H1 (cell line): Measurements from ENCODE around the gene HPD. TPM values are rescaled to one million over a fixed set of nuclear protein-coding genes. Genes with fewer than 3 reads are reported as not detected.

Experiments used
- CTCF ChIA-PET: fragments of 300-600 bp; sonication (Branson Sonifier 250); formaldehyde crosslinking; loops from one replicate; lab custom pipeline; 2021; ENCODE audit not compliant: partially characterized antibody; lab: Charles Lee
- POLR2A ChIA-PET: fragments of 300-600 bp; sonication (Branson Sonifier 250); formaldehyde crosslinking; loops from one replicate; lab custom pipeline; 2021; ENCODE audit warnings: inconsistent platforms; ENCODE audit not compliant: partially characterized antibody; lab: Charles Lee
- DNase-seq, 2 experiments: peaks; one replicate each; pipeline versions ENCODE4 v3.0.0 to v3.0.0-alpha.2; 2010 to 2022; ENCODE audit warnings: low spot score in 2 of 2, low read depth in 1 of 2, mixed read lengths in 1 of 2
- FAIRE-seq: peaks from 2 replicates; lab custom pipeline; 2011; peaks lifted over from hg19 to GRCh38; lab: Jason Lieb, UNC
- H2AFZ ChIP-seq: 2 replicates; pipeline ENCODE4 v1.8.1; 2012; ENCODE audit warnings: low read length, inconsistent platforms
- H2AK5ac ChIP-seq: 2 replicates; pipeline ENCODE4 v1.6.1; 2013; ENCODE audit warnings: low read depth, low read length
- H2BK120ac ChIP-seq: replicated peaks from 2 replicates; pipeline ENCODE3; 2013; ENCODE audit warnings: low read depth, low read length, inconsistent platforms
- H2BK12ac ChIP-seq: 2 replicates; pipeline ENCODE4 v1.6.1; 2013; ENCODE audit warnings: low read depth, low read length
- H2BK15ac ChIP-seq: 2 replicates; pipeline ENCODE4 v1.6.1; 2013; ENCODE audit warnings: low read length
- H2BK20ac ChIP-seq: 2 replicates; pipeline ENCODE4 v1.6.1; 2013; ENCODE audit warnings: low read length
- H2BK5ac ChIP-seq: 2 replicates; pipeline ENCODE4 v1.6.1; 2013; ENCODE audit warnings: low read depth, low read length
- H3K14ac ChIP-seq: 2 replicates; pipeline ENCODE4 v1.6.1; 2013; ENCODE audit warnings: inconsistent platforms; ENCODE audit not compliant: insufficient read length
- H3K18ac ChIP-seq: 2 replicates; pipeline ENCODE4 v1.6.1; 2013; ENCODE audit warnings: low read length; ENCODE audit errors: extremely low read depth
- H3K23ac ChIP-seq: 2 replicates; pipeline ENCODE4 v1.6.1; 2013; ENCODE audit warnings: inconsistent platforms; ENCODE audit not compliant: insufficient read length
- H3K23me2 ChIP-seq: 2 replicates; pipeline ENCODE4 v1.6.1; 2013; ENCODE audit warnings: low read depth, low read length
- H3K27ac ChIP-seq: 2 replicates; pipeline ENCODE4 v1.6.1; 2011; ENCODE audit warnings: low read depth, low read length, inconsistent platforms
- H3K27me3 ChIP-seq, 4 experiments: replicated peaks in 1 of 4; 1 replicate in 1 of 4; 2 replicates in 3 of 4; pipeline versions ENCODE4 v1.6.1 to v1.8.1; 2011 to 2013; ENCODE audit warnings: low read length in 3 of 4, mild to moderate bottlenecking in 3 of 4, inconsistent platforms in 2 of 4, mixed read lengths in 2 of 4, moderate library complexity in 1 of 4; ENCODE audit not compliant: control insufficient read depth in 3 of 4, insufficient read depth in 3 of 4; ENCODE audit errors: extremely low read depth in 1 of 4
- H3K36me3 ChIP-seq, 4 experiments: 2 replicates each; pipeline versions ENCODE4 v1.6.1 to v1.8.1; 2011 to 2013; ENCODE audit warnings: mild to moderate bottlenecking in 4 of 4, low read length in 3 of 4, moderate library complexity in 2 of 4, control low read depth in 1 of 4, inconsistent platforms in 1 of 4; ENCODE audit not compliant: insufficient read depth in 4 of 4, control insufficient read depth in 2 of 4
- H3K4ac ChIP-seq: replicated peaks from 2 replicates; pipeline ENCODE3; 2013; ENCODE audit warnings: low read length, low read depth, mixed read lengths, inconsistent platforms; ENCODE audit not compliant: insufficient read length
- H3K4me1 ChIP-seq, 4 experiments: replicated peaks in 1 of 4; 1 replicate in 1 of 4; 2 replicates in 3 of 4; pipeline versions ENCODE4 v1.6.1 to v1.8.1; 2011 to 2013; ENCODE audit warnings: low read length in 3 of 4, inconsistent platforms in 2 of 4, mixed read lengths in 1 of 4; ENCODE audit not compliant: insufficient read depth in 4 of 4, control insufficient read depth in 3 of 4
- H3K4me2 ChIP-seq, 2 experiments: 2 replicates each; pipeline versions ENCODE4 v1.6.1 to v1.8.1; 2011 to 2013; ENCODE audit warnings: low read depth in 2 of 2, low read length in 2 of 2, control low read depth in 1 of 2, inconsistent platforms in 1 of 2, mild to moderate bottlenecking in 1 of 2; ENCODE audit not compliant: insufficient read depth in 1 of 2
- H3K4me3 ChIP-seq, 4 experiments: fragments of 200-600, 300-600 bp in 1 of 4; sonication (generic), shearing (Covaris generic), sonication (Bioruptor Twin) in 1 of 4; 2 replicates each; pipeline versions ENCODE4 v1.5.1 to v1.8.1; 2011 to 2016; ENCODE audit warnings: low read length in 4 of 4, low read depth in 3 of 4, control low read depth in 2 of 4, inconsistent platforms in 2 of 4, mild to moderate bottlenecking in 2 of 4, mixed read lengths in 1 of 4, moderate library complexity in 1 of 4; ENCODE audit not compliant: insufficient read depth in 2 of 4; ENCODE audit errors: extremely low read depth in 1 of 4
- H3K56ac ChIP-seq: replicated peaks from 2 replicates; pipeline ENCODE3; 2013; ENCODE audit warnings: low read depth, mild to moderate bottlenecking, mixed read lengths, low read length, inconsistent platforms; ENCODE audit not compliant: insufficient read length
- H3K79me1 ChIP-seq: 2 replicates; pipeline ENCODE4 v1.6.1; 2013; ENCODE audit warnings: low read depth, low read length, control low read depth
- H3K79me2 ChIP-seq, 2 experiments: 2 replicates each; pipeline versions ENCODE4 v1.6.1 to v1.8.1; 2012 to 2013; ENCODE audit warnings: low read length in 2 of 2, mild to moderate bottlenecking in 2 of 2, inconsistent platforms in 1 of 2; ENCODE audit not compliant: insufficient read depth in 2 of 2, control insufficient read depth in 1 of 2
- H3K9ac ChIP-seq, 4 experiments: replicated peaks in 1 of 4; 1 replicate in 1 of 4; 2 replicates in 3 of 4; pipeline versions ENCODE4 v1.6.1 to v1.8.1; 2011 to 2013; ENCODE audit warnings: low read depth in 3 of 4, low read length in 3 of 4, control low read depth in 2 of 4, mild to moderate bottlenecking in 2 of 4, moderate library complexity in 2 of 4, inconsistent platforms in 1 of 4; ENCODE audit errors: extremely low read depth in 1 of 4
- H3K9me3 ChIP-seq, 2 experiments: 2 replicates each; pipeline versions ENCODE4 v1.6.1 to v1.8.1; 2012 to 2013; ENCODE audit warnings: mild to moderate bottlenecking in 2 of 2, moderate library complexity in 2 of 2, control low read depth in 1 of 2, inconsistent platforms in 1 of 2, low read depth in 1 of 2, low read length in 1 of 2, mixed read lengths in 1 of 2; ENCODE audit not compliant: insufficient read depth in 2 of 2
- H4K20me1 ChIP-seq, 2 experiments: replicated peaks in 1 of 2; 2 replicates each; pipeline versions ENCODE3 to v1.8.1; 2011 to 2013; ENCODE audit warnings: inconsistent platforms in 2 of 2, low read length in 2 of 2, mild to moderate bottlenecking in 1 of 2; ENCODE audit not compliant: insufficient read depth in 2 of 2, control insufficient read depth in 1 of 2
- H4K5ac ChIP-seq: 2 replicates; pipeline ENCODE4 v1.6.1; 2013; ENCODE audit warnings: low read length, low read depth, mixed read lengths, inconsistent platforms; ENCODE audit not compliant: insufficient read length
- H4K8ac ChIP-seq: 2 replicates; pipeline ENCODE4 v1.8.0; 2013; ENCODE audit warnings: mild to moderate bottlenecking, moderate library complexity, low read length, inconsistent platforms; ENCODE audit not compliant: insufficient read depth; ENCODE audit errors: extremely low read depth
- H4K91ac ChIP-seq: replicated peaks from 2 replicates; pipeline ENCODE3; 2013; ENCODE audit warnings: low read length, mixed read lengths, inconsistent platforms; ENCODE audit not compliant: insufficient read length
- BRCA1 ChIP-seq: IDR thresholded peaks from 2 replicates; pipeline ENCODE4 v1.6.1; 2012; ENCODE audit warnings: low read depth, low read length, improper control_type of control experiment
- CEBPB ChIP-seq: IDR thresholded peaks from 2 replicates; pipeline ENCODE4 v1.6.1; 2012; ENCODE audit warnings: low read depth, low read length
- CHD2 ChIP-seq: IDR thresholded peaks from 2 replicates; pipeline ENCODE4 v1.6.1; 2012; ENCODE audit warnings: low read length, improper control_type of control experiment
- EGR1 ChIP-seq: IDR thresholded peaks from 2 replicates; pipeline ENCODE4 v1.6.1; 2011; ENCODE audit warnings: low read depth, low read length, borderline replicate concordance
- POLR2A ChIP-seq, 2 experiments: IDR thresholded peaks; 1 replicate in 1 of 2; 2 replicates in 1 of 2; pipeline ENCODE4 v1.6.1; 2011; ENCODE audit warnings: low read depth in 2 of 2, low read length in 2 of 2, mild to moderate bottlenecking in 2 of 2; ENCODE audit errors: control extremely low read depth in 1 of 2
- RBBP5 ChIP-seq: IDR thresholded peaks from 2 replicates; pipeline ENCODE4 v1.7.1; 2012; ENCODE audit warnings: low read depth, mild to moderate bottlenecking, inconsistent platforms, low read length, moderate library complexity, borderline replicate concordance
- SIRT6 ChIP-seq: IDR thresholded peaks from one replicate; pipeline ENCODE4 v1.7.1; 2012; ENCODE audit warnings: low read length, inconsistent platforms
- TBP ChIP-seq: IDR thresholded peaks from 2 replicates; pipeline ENCODE4 v1.6.1; 2011; ENCODE audit warnings: low read depth, low read length, improper control_type of control experiment
- WGBS, 2 experiments: shearing (Covaris generic) in 1 of 2; methylation state at CpG; one replicate each; pipeline versions ENCODE4 v1.1.6 to v1.1.7; 2013 to 2015; ENCODE audit warnings: low lambda C conversion rate in 2 of 2, mixed read lengths in 2 of 2, inconsistent platforms in 1 of 2, low coverage in 1 of 2, missing lambda C conversion rate in 1 of 2; ENCODE audit not compliant: insufficient replicate concordance in 2 of 2, insufficient coverage in 1 of 2, insufficient read length in 1 of 2; ENCODE audit errors: extremely low coverage in 1 of 2, missing lambda C conversion rate in 1 of 2; 5-methylcytosine and 5-hydroxymethylcytosine counted together
- polyA plus RNA-seq, 7 experiments: library from polyadenylated mRNA; depleted of rRNA in 3 of 7; stranded (reverse) in 5 of 7; unstranded in 2 of 7; fragments of >200 nt in 5 of 7; fragments of 200-250 nt in 2 of 7; gene quantifications; 1 replicate in 5 of 7; 2 replicates in 1 of 7; 4 replicates in 1 of 7; pipeline versions ENCODE4 v1.2.1 to v1.2.3, GENCODE V29; 2011 to 2013; ENCODE audit warnings: missing spikeins in 2 of 7, mixed read lengths in 2 of 7
- total RNA-seq: library from RNA; stranded (reverse); fragmentation: NEBNext Ultra II Directional; extraction: Animal tissue kit (Norgen Biotek cat#: 25700); gene quantifications from 2 replicates; pipeline ENCODE4 v1.2.1, GENCODE V29; 2021

The HPD gene
- total and polyA plus RNA-seq, 2 of the 8 experiments (the other 6 are each of a cell fraction or from before 2014, with no cell fraction given): 0.48 to 0.56 TPM

GRCh38 chr12:121831571-121832245 lies 27.0 kb downstream of the HPD start:
- no peak overlapping the region for H3K4me3 ChIP-seq
- H3K23ac ChIP-seq: no peak overlapping the region
- no peak overlapping the region for H3K4ac ChIP-seq
- H4K91ac ChIP-seq: no peak overlapping the region
- H3K18ac ChIP-seq: no peak overlapping the region
- no peak overlapping the region for H4K5ac ChIP-seq
- FAIRE-seq (no peak), DNase-seq (no peak)
- no peak overlapping the region for H3K4me2 ChIP-seq
- POLR2A ChIA-PET: interaction anchor here (1.3 to 1.7 kb wide), 2 partner anchors 11 to 30 kb away, joined by 3 read pairs; no protein-coding TSS in a partner anchor
- no peak overlapping the region for H3K27ac ChIP-seq
- no peak overlapping the region for H2BK5ac ChIP-seq
- WGBS, 2 experiments: 90% methylated on average over 19 of the region's 19 CpGs; no CpG with 5 or more reads in 1 of the 2 experiments
- no peak overlapping the region for H2BK120ac ChIP-seq
- no peak overlapping the region for H2AFZ ChIP-seq
- H4K8ac ChIP-seq: no peak overlapping the region
- no peaks in the 10 kb centered on the region for H3K79me2 ChIP-seq
- no peaks in the 10 kb centered on the region for H3K4me1 ChIP-seq
- H4K20me1 ChIP-seq: peaks cover 0 to 4% of the 10 kb centered on the region in 2 experiments
- no peak for TF ChIP-seq SIRT6
- TF ChIP-seq TBP: no peak
- no peak for TF ChIP-seq RBBP5
- no peak for TF ChIP-seq BRCA1
- TF ChIP-seq POLR2A (IDR thresholded peaks at IDR 0.05; ENCODE audit: control extremely low read depth in 1 of 2, low read depth in 2 of 2, low read length in 2 of 2): no peak
- no peak for TF ChIP-seq EGR1
- TF ChIP-seq CHD2: no peak
- TF ChIP-seq CEBPB: no peak
- no peak overlapping the region for H3K56ac ChIP-seq
- peaks cover 3 to 39% (median 14%) of the 10 kb centered on the region in 4 experiments; a peak in 7 of 8 replicates for H3K36me3 ChIP-seq
- H3K9ac ChIP-seq: no peak overlapping the region
- H2BK12ac ChIP-seq: no peak overlapping the region
- H2BK20ac ChIP-seq: no peak overlapping the region
- no peaks in the 10 kb centered on the region for H3K23me2 ChIP-seq
- CTCF ChIA-PET: interaction anchor here (0.5 to 1.5 kb wide), 3 partner anchors 20 to 353 kb away, joined by 3 to 4 read pairs (median 3); no protein-coding TSS in a partner anchor
- no peaks in the 10 kb centered on the region for H3K9me3 ChIP-seq
- no peak overlapping the region for H2BK15ac ChIP-seq
- H3K79me1 ChIP-seq: no peaks in the 10 kb centered on the region
- no peak overlapping the region for H2AK5ac ChIP-seq
- H3K14ac ChIP-seq: no peak overlapping the region
- no peaks in the 10 kb centered on the region for H3K27me3 ChIP-seq
